NB4 (cell line): Measurements from ENCODE around the gene INCENP.

Source experiments
- CTCF ChIP-seq: IDR thresholded peaks from one replicate; pipeline ENCODE4 v1.5.1; 2012; ENCODE audit warnings: low read depth, low read length
- POLR2A ChIP-seq: IDR thresholded peaks from 2 replicates; pipeline ENCODE4 v1.6.1; 2011; ENCODE audit warnings: mild to moderate bottlenecking; ENCODE audit not compliant: insufficient read length; ENCODE audit errors: extremely low read depth

DNA sequence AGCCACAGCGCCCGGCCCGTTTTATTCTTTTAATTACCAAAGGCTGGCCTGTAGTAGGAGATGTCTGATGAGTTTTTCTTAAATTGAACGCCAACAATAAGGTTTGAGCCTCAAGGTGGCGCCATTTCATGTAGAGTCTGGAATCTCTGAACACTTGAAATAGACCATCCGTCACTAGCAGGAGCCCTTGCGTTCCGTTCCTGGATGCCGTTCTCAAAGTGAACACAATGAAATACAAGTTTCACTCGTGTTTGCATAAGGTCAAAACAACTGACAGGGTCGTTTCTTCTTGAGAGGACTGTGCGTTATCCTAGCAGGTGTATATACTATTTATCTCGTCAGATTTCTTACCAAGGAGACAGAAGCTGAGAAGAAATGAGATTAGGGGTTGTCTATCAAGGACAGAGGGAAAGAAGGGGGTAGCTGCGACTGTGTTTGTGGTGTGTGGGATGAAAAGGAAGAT lies 47.5 kb downstream of the INCENP start:
- TF ChIP-seq CTCF (peak; percentile 68), POLR2A (no peak)
